MM.1S (cell line): ENCODE results near the gene TJP1.

Experiments used
- EZH2 ChIP-seq: fragments of 300-600 bp; sonication (generic); optimal IDR thresholded peaks from 2 replicates; pipeline ENCODE3; 2017; ENCODE audit warnings: low read depth, mild to moderate bottlenecking, antibody characterized with exemption, low read length, mixed read lengths
- EZH2phosphoT487 ChIP-seq: fragments of 300-600 bp; sonication (generic); IDR thresholded peaks from 2 replicates; pipeline ENCODE4 v1.6.1; 2018; ENCODE audit warnings: antibody characterized with exemption, low read length
- TF ChIP-seq, protein P1 (sequence below): fragments of 300-600 bp; sonication (generic); IDR thresholded peaks from 2 replicates; pipeline ENCODE4 v1.5.1; 2016; ENCODE audit warnings: antibody characterized with exemption, low read length, mixed read lengths

DNA sequence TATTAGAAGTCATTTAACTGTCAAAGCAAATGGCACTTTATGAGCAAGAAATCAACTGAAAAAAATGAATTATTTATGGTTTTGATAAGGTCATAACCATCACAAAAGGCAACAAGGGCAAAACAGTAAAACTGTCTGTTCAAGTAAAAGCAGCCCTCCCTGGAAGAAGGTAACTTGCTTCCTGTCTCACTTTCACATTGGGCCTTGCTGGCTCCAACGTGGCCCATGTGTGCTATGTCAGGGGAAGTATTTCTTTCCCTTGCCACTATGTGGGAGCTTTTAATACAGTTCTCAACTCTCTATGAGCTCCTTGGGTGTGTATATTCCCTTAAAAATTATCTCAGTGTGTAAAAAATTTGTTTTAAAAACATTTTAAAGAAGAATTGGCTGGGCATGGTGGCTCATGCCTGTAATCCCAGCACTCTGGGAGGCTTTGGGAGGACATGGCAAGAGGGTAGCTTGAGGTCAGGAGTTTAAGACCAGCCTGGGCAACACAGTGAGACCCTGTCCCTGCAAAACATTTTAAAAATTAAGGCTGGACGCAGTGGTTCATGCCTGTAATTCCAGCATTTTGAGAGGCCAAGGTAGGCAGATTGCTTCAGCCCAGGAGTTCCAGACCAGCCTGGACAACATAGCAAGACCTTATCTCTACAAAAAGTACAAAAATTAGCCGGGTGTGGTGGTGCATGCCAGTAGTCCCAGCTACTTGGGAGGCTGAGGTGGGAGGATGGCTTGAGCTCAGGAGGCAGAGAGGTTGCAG is 45.2 kb upstream of the TJP1 start:
- TF ChIP-seq EZH2 (no peak), EZH2phosphoT487 (no peak)
- TF ChIP-seq, protein P1, sequence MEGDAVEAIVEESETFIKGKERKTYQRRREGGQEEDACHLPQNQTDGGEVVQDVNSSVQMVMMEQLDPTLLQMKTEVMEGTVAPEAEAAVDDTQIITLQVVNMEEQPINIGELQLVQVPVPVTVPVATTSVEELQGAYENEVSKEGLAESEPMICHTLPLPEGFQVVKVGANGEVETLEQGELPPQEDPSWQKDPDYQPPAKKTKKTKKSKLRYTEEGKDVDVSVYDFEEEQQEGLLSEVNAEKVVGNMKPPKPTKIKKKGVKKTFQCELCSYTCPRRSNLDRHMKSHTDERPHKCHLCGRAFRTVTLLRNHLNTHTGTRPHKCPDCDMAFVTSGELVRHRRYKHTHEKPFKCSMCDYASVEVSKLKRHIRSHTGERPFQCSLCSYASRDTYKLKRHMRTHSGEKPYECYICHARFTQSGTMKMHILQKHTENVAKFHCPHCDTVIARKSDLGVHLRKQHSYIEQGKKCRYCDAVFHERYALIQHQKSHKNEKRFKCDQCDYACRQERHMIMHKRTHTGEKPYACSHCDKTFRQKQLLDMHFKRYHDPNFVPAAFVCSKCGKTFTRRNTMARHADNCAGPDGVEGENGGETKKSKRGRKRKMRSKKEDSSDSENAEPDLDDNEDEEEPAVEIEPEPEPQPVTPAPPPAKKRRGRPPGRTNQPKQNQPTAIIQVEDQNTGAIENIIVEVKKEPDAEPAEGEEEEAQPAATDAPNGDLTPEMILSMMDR: no peak
